Rectal smooth muscle tissue (tissue), 1 donor: ENCODE results near the gene CD7.
A peak's percentile ranks its signal among the peaks of the same experiment; 100 is the strongest.

ENCODE experiments used
- H3K27ac ChIP-seq: one replicate; pipeline ENCODE4 v1.7.0; 2013; ENCODE audit warnings: low read depth, low read length, inconsistent platforms
- H3K27me3 ChIP-seq: one replicate; pipeline ENCODE4 v1.7.0; 2013; ENCODE audit warnings: low read length; ENCODE audit not compliant: control insufficient read depth, insufficient read depth
- H3K36me3 ChIP-seq: one replicate; pipeline ENCODE4 v1.7.0; 2013; ENCODE audit warnings: low read length; ENCODE audit not compliant: control insufficient read depth, insufficient read depth
- H3K4me1 ChIP-seq: one replicate; pipeline ENCODE4 v1.7.0; 2013; ENCODE audit warnings: low read length; ENCODE audit not compliant: control insufficient read depth, insufficient read depth
- H3K4me3 ChIP-seq: one replicate; pipeline ENCODE4 v1.7.0; 2013; ENCODE audit warnings: low read length
- H3K9ac ChIP-seq: one replicate; pipeline ENCODE4 v1.7.0; 2013; ENCODE audit warnings: low read length

The CD7 gene

GRCh38 chr17:82291582-82292250, 25.7 kb downstream of the CD7 start:
- H3K4me1 ChIP-seq, result peaks cover 24% of the 10 kb centered on the region
- peak overlapping the region; percentile 83 for H3K4me3 ChIP-seq

GRCh38 chr17:82287868-82288801, 29.3 kb downstream of the CD7 start:
- H3K27ac ChIP-seq, result peak overlapping the region; percentile 69
- H3K27me3 ChIP-seq, result no peaks in the 10 kb centered on the region
- H3K4me1 ChIP-seq, result peaks cover 12% of the 10 kb centered on the region
- H3K36me3 ChIP-seq, result no peaks in the 10 kb centered on the region
- H3K4me3 ChIP-seq, result no peak overlapping the region
- no peak overlapping the region for H3K9ac ChIP-seq

More at GRCh38 chr17:82291582-82292250, 25.7 kb downstream of the CD7 start:
- H3K36me3 ChIP-seq, result no peaks in the 10 kb centered on the region
- peak overlapping the region; percentile 51 for H3K9ac ChIP-seq
- H3K27me3 ChIP-seq, result no peaks in the 10 kb centered on the region
- peak overlapping the region; percentile 100 for H3K27ac ChIP-seq

GRCh38 chr17:82287013-82287867, 30.2 kb downstream of the CD7 start:
- H3K9ac ChIP-seq, result no peak overlapping the region
- H3K4me1 ChIP-seq, result peaks cover 12% of the 10 kb centered on the region
- H3K4me3 ChIP-seq, result no peak overlapping the region
- no peaks in the 10 kb centered on the region for H3K27me3 ChIP-seq
- H3K36me3 ChIP-seq, result no peaks in the 10 kb centered on the region
- H3K27ac ChIP-seq, result peak overlapping the region; percentile 69

GRCh38 chr17:82285141-82285540, 32.3 kb downstream of the CD7 start:
- Histone ChIP-seq H3K4me1 (peaks cover 12% of the 10 kb centered on the region), H3K9ac (no peak overlapping the region), H3K36me3 (no peaks in the 10 kb centered on the region), H3K27me3 (no peaks in the 10 kb centered on the region), H3K27ac (no peak overlapping the region), H3K4me3 (no peak overlapping the region)

- no peaks in the 10 kb centered on the region for H3K36me3 ChIP-seq
- H3K4me1 ChIP-seq, result peaks cover 8% of the 10 kb centered on the region
- H3K27me3 ChIP-seq, result no peaks in the 10 kb centered on the region
- no peak overlapping the region for H3K4me3 ChIP-seq
- H3K27ac ChIP-seq, result no peak overlapping the region
- H3K9ac ChIP-seq, result no peak overlapping the region
Observed at GRCh38 chr17:82283208-82283749, 34.1 kb downstream of the CD7 start.

- H3K9ac ChIP-seq, result no peak overlapping the region
- no peaks in the 10 kb centered on the region for H3K36me3 ChIP-seq
- no peak overlapping the region for H3K4me3 ChIP-seq
- no peaks in the 10 kb centered on the region for H3K27me3 ChIP-seq
- peaks cover 1% of the 10 kb centered on the region for H3K4me1 ChIP-seq
- H3K27ac ChIP-seq, result no peak overlapping the region
Observed at GRCh38 chr17:82282239-82283207, 34.9 kb downstream of the CD7 start.

- H3K27ac ChIP-seq, result no peak overlapping the region
Observed at GRCh38 chr17:82281502-82282238, 35.7 kb downstream of the CD7 start.

GRCh38 chr17:82281076-82281475, 36.3 kb downstream of the CD7 start:
- no peak overlapping the region for H3K4me3 ChIP-seq
- H3K36me3 ChIP-seq, result no peaks in the 10 kb centered on the region
- H3K9ac ChIP-seq, result no peak overlapping the region
- no peak overlapping the region for H3K27ac ChIP-seq
- H3K27me3 ChIP-seq, result no peaks in the 10 kb centered on the region
- H3K4me1 ChIP-seq, result no peaks in the 10 kb centered on the region

More at GRCh38 chr17:82281502-82282238, 35.7 kb downstream of the CD7 start:
- no peaks in the 10 kb centered on the region for H3K27me3 ChIP-seq
- H3K36me3 ChIP-seq, result no peaks in the 10 kb centered on the region
- no peaks in the 10 kb centered on the region for H3K4me1 ChIP-seq
- no peak overlapping the region for H3K4me3 ChIP-seq
- H3K9ac ChIP-seq, result no peak overlapping the region

- Histone ChIP-seq H3K36me3 (no peaks in the 10 kb centered on the region), H3K4me3 (no peak overlapping the region), H3K9ac (no peak overlapping the region), H3K27me3 (no peaks in the 10 kb centered on the region), H3K4me1 (no peaks in the 10 kb centered on the region), H3K27ac (no peak overlapping the region)
Observed at GRCh38 chr17:82280537-82280936, 36.9 kb downstream of the CD7 start.

- Histone ChIP-seq H3K27me3 (no peaks in the 10 kb centered on the region), H3K9ac (no peak overlapping the region), H3K4me1 (peaks cover 2% of the 10 kb centered on the region), H3K4me3 (no peak overlapping the region), H3K36me3 (no peaks in the 10 kb centered on the region), H3K27ac (no peak overlapping the region)
Observed at GRCh38 chr17:82278786-82279391, 38.5 kb downstream of the CD7 start.
